Activated CD8-positive, alpha-beta memory T cell treated with anti-CD3 and anti-CD28 coated beads, Interleukin-2, amount 10 ng/mL, durations not matched to agents 7 days and 5 days (primary cell): Measurements from ENCODE around the gene MGRN1. TPM values are rescaled to one million over a fixed set of nuclear protein-coding genes. Genes with fewer than 3 reads are reported as not detected.
"Not testable (repeated sequence)": the region's sequence is repeated elsewhere in the genome, so short reads cannot be mapped to it uniquely, and the experiment has no call there.

Experiments used
- ATAC-seq: fragments of 150-1000 bp; cut with Tn5 transposase; one replicate; pipeline ENCODE4 v1.10.0; 2021; ENCODE audit warnings: moderate library complexity
- CTCF ChIA-PET: fragments of 350-600 bp; sonication (Branson Sonifier 250); formaldehyde crosslinking; loops from one replicate; lab custom pipeline; 2021; ENCODE audit warnings: antibody characterized with exemption; lab: Charles Lee
- DNase-seq: peaks from one replicate; pipeline ENCODE4 v3.0.0-alpha.2; 2020
- H3K27ac Mint-ChIP-seq: one replicate; pipeline ENCODE4 v1.8.0; 2021; ENCODE audit warnings: mild to moderate bottlenecking, mixed read lengths
- H3K27me3 Mint-ChIP-seq: one replicate; pipeline ENCODE4 v1.8.0; 2021; ENCODE audit warnings: mixed read lengths
- H3K36me3 Mint-ChIP-seq: one replicate; pipeline ENCODE4 v1.8.0; 2021; ENCODE audit warnings: mild to moderate bottlenecking, mixed read lengths
- H3K4me1 Mint-ChIP-seq: one replicate; pipeline ENCODE4 v1.8.0; 2021; ENCODE audit warnings: mixed read lengths
- H3K4me3 Mint-ChIP-seq: one replicate; pipeline ENCODE4 v1.8.0; 2021; ENCODE audit warnings: mild to moderate bottlenecking, moderate library complexity, mixed read lengths
- H3K9me3 Mint-ChIP-seq: one replicate; pipeline ENCODE4 v1.8.0; 2022; ENCODE audit warnings: low read depth, mixed read lengths
- total RNA-seq, 2 experiments: library from RNA; stranded (reverse); gene quantifications; one replicate each; pipeline ENCODE4 v1.2.3, GENCODE V29; 2021

MGRN1 gene
- total RNA-seq, 2 experiments from 2014 or later: 76.9 to 92.1 TPM

DNA sequence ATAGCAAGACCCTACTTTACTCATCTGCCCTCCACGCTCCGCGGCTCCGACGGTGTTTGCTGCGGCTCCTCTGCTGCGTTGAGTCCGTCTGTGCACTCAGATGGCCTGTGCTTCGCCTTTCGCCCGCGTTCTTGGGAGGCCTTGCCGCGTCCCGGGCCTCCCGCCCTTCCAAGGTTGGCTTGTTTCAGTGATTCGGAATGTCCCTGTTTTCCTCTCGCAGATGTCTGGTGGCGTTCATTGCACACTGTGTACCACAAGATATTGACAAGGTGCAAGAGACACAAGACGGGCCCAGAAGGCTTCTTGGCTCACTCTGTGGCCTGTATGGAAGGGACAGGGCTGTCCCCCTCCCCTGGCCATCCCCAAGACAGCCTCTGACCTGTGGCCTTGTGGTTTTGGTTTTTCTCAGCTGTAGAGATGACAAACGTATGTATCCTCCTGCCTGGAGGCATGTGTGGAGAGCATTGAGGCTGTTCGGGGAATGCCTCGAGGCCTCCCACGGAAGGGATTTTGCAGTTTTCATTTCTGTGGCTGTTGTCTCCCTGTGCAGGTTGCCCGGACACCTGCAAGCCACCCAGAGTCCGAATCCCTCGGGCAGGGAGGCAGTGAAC is 15.4 kb downstream of the MGRN1 start:
- Mint-ChIP-seq H3K4me3 (no peak overlapping the region), H3K36me3 (peaks cover 6% of the 10 kb centered on the region), H3K9me3 (no peaks in the 10 kb centered on the region), H3K4me1 (peaks cover 23% of the 10 kb centered on the region), H3K27me3 (no peaks in the 10 kb centered on the region), H3K27ac (no peak overlapping the region)
- CTCF ChIA-PET: no interaction called here
- ATAC-seq (no peak), DNase-seq (no peak)

DNA sequence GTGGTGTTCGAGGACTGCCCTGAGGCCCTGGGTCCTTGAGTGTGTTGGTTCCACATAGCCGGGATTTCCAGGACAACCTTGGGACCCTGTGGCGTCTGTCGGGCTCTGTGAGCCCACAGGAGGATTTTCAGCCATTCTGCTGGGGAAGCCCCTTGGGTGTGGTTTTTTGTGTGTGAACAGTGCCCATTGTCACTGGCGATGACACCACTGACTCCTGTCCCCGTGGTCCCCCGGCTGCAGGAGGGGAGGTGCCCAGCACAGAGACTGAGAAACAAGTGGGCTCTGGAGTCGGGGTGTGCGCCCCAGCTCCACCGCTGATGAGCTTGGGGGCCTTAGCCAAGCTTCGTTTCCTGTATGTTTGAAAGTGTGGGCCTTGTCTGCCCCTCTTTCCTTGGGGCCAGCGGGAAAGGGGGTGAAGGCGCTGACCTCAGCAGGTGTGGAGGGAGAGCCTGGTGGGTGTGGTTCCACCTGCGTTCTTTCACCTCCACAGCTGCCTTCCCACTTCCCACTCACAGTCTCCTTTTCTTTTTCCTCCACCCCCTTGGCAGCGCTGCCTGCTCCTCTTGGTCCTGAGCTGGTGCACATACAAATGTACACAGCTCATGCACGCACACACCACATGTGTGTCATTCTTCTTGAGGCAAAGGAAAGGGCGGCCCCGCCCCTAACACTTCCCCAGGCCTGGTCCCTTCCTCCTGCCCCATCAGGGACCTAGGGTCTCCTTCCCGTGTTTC is 16.1 kb downstream of the MGRN1 start:
- H3K9me3 Mint-ChIP-seq: no peaks in the 10 kb centered on the region
- CTCF ChIA-PET: interaction anchor here (2.2 kb wide), 1 partner anchor 17 kb away, joined by 4 read pairs; the partner anchor contains the start of gene MGRN1
- DNase-seq: no peak
- H3K36me3 Mint-ChIP-seq: peaks cover 6% of the 10 kb centered on the region
- ATAC-seq: no peak
- peaks cover 23% of the 10 kb centered on the region for H3K4me1 Mint-ChIP-seq
- no peak overlapping the region for H3K4me3 Mint-ChIP-seq
- no peaks in the 10 kb centered on the region for H3K27me3 Mint-ChIP-seq
- no peak overlapping the region for H3K27ac Mint-ChIP-seq

GRCh38 chr16:4641306-4641687 is 16.7 kb downstream of the MGRN1 start:
- CTCF ChIA-PET: interaction anchor here (2.2 kb wide), 1 partner anchor 17 kb away, joined by 4 read pairs; the partner anchor contains the start of gene MGRN1
- ATAC-seq (no peak), DNase-seq (no peak)
- no peaks in the 10 kb centered on the region for H3K27me3 Mint-ChIP-seq
- H3K4me1 Mint-ChIP-seq: peaks cover 23% of the 10 kb centered on the region
- H3K9me3 Mint-ChIP-seq: no peaks in the 10 kb centered on the region
- H3K36me3 Mint-ChIP-seq: peaks cover 3% of the 10 kb centered on the region
- H3K27ac Mint-ChIP-seq: no peak overlapping the region
- no peak overlapping the region for H3K4me3 Mint-ChIP-seq

GRCh38 chr16:4641895-4642294 is 17.3 kb downstream of the MGRN1 start:
- CTCF ChIA-PET: interaction anchor here (2.2 kb wide), 1 partner anchor 18 kb away, joined by 4 read pairs; the partner anchor contains the start of gene MGRN1

GRCh38 chr16:4646773-4647643 is 22.4 kb downstream of the MGRN1 start:
- ATAC-seq (peak; percentile 21), DNase-seq (no peak)
- Mint-ChIP-seq H3K27ac (peak overlapping the region; percentile 20), H3K4me3 (no peak overlapping the region), H3K4me1 (peaks cover 17% of the 10 kb centered on the region), H3K9me3 (no peaks in the 10 kb centered on the region), H3K36me3 (peaks cover 13% of the 10 kb centered on the region), H3K27me3 (peaks cover 4% of the 10 kb centered on the region)
- CTCF ChIA-PET: interaction anchor here (1.0 kb wide), 1 partner anchor 23 kb away, joined by 3 read pairs; the partner anchor contains the start of gene MGRN1

More at GRCh38 chr16:4641895-4642294, 17.3 kb downstream of the MGRN1 start:
- DNase-seq (no peak), ATAC-seq (no peak)
- Mint-ChIP-seq H3K27ac (no peak overlapping the region), H3K27me3 (no peaks in the 10 kb centered on the region), H3K9me3 (no peaks in the 10 kb centered on the region), H3K4me3 (no peak overlapping the region), H3K4me1 (peaks cover 23% of the 10 kb centered on the region), H3K36me3 (peaks cover 3% of the 10 kb centered on the region)

DNA sequence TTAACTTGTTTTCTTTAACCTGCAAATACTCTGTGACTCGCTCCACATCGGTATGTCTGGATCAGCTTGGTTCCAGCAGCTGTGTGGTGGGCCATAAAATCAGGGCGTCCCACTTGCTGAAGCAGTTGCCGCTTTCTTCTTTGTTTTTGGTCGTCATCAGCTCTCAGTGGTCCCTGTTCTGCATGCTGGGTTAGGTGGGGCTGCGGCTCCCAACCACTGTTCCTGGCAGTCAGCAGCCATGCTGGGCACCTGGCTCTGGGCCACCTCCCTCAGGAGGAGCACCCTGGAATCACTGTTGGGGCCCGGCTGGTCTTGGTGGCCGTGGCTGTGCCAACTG is 23.0 kb downstream of the MGRN1 start:
- peak; percentile 8 for ATAC-seq
- H3K36me3 Mint-ChIP-seq: peaks cover 13% of the 10 kb centered on the region
- peaks cover 4% of the 10 kb centered on the region for H3K27me3 Mint-ChIP-seq
- peak overlapping the region; percentile 20 for H3K27ac Mint-ChIP-seq
- CTCF ChIA-PET: interaction anchor here (1.0 kb wide), 1 partner anchor 23 kb away, joined by 3 read pairs; the partner anchor contains the start of gene MGRN1
- no peak for DNase-seq
- no peak overlapping the region for H3K4me3 Mint-ChIP-seq
- peaks cover 17% of the 10 kb centered on the region for H3K4me1 Mint-ChIP-seq
- no peaks in the 10 kb centered on the region for H3K9me3 Mint-ChIP-seq

DNA sequence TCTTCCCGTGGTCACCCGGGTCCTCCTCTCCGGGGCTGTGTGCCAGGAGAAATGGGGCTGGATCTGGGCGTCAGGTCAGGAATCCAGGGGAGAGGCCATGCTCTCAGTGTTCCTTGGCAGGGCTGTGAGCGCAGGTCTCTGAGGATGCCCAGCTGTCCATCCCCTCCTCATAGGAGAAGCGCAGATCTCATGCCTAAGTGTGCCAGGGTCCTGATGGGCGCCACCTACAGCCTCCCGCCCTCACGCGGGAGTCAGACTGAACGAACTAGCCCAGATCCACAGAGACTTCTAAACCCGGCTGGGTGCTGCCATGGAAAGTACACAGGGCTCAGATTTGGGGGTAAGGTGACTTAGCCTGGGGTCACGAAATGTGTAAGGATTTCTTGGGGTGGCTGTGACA is 24.3 kb downstream of the MGRN1 start:
- CTCF ChIA-PET: interaction anchor here (1.9 kb wide), 2 partner anchors 12 to 21 kb away, joined by 6 to 10 read pairs; no protein-coding TSS in a partner anchor
- DNase-seq: peak; percentile 56
- Mint-ChIP-seq H3K27me3 (peaks cover 4% of the 10 kb centered on the region), H3K4me1 (peaks cover 15% of the 10 kb centered on the region), H3K4me3 (peak overlapping the region; percentile 39), H3K9me3 (no peaks in the 10 kb centered on the region), H3K27ac (peak overlapping the region; percentile 84), H3K36me3 (peaks cover 17% of the 10 kb centered on the region)
- peak; percentile 26 for ATAC-seq

- ATAC-seq: peak; percentile 22
- CTCF ChIA-PET: interaction anchor here (0.7 to 1.9 kb wide), 24 partner anchors 11 to 215 kb away, joined by 3 to 19 read pairs (median 5); partner anchors contain the start of gene MGRN1
- Mint-ChIP-seq H3K4me3 (no peak overlapping the region), H3K27me3 (peaks cover 4% of the 10 kb centered on the region), H3K36me3 (peaks cover 17% of the 10 kb centered on the region), H3K27ac (peak overlapping the region; percentile 58), H3K4me1 (peaks cover 15% of the 10 kb centered on the region), H3K9me3 (no peaks in the 10 kb centered on the region)
- DNase-seq: no peak
Observed at GRCh38 chr16:4649744-4650442, 25.3 kb downstream of the MGRN1 start.

DNA sequence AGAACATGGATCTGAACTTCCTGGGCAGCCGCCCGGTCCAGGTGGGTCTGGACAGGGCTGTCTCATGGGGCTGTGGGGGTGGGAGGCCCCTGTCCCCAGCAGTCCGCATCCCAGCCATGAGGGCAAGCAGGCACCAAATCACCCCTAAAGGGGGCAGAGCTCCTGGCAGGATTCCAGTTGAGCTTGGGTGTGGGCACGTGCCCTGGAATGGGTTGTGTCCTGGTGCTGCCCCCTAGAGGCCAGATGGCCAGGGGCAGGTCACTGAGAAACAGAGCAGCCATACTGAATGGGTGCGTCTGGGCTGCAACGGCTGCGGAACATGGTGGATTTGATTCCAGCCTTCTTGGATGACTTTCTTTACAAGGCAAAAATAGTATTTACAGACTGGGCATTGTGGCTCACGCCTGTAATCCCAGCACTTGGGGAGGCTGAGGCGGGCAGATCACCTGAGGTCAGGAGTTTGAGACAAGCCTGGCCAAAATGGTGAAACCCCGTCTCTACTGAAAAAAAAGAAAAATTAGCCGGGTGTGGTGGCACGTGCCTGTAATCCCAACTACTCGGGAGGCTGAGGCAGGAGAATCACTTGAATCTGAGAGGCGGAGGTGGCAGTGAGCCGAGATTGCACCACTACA is 25.9 kb downstream of the MGRN1 start:
- Mint-ChIP-seq H3K36me3 (peaks cover 17% of the 10 kb centered on the region), H3K4me1 (peaks cover 15% of the 10 kb centered on the region), H3K27ac (peak overlapping the region; percentile 52)
- not testable (repeated sequence) for H3K27me3 Mint-ChIP-seq, H3K4me3 Mint-ChIP-seq, H3K9me3 Mint-ChIP-seq
- ATAC-seq (peak; percentile 66), DNase-seq (peak; percentile 81)
- CTCF ChIA-PET: interaction anchor here (0.7 to 1.9 kb wide), 22 partner anchors 10 to 297 kb away, joined by 3 to 19 read pairs (median 5); partner anchors contain the start of gene MGRN1

GRCh38 chr16:4651827-4652226 is 27.2 kb downstream of the MGRN1 start:
- no peaks in the 10 kb centered on the region for H3K9me3 Mint-ChIP-seq
- H3K36me3 Mint-ChIP-seq: peaks cover 20% of the 10 kb centered on the region
- DNase-seq: no peak
- no peak for ATAC-seq
- peaks cover 4% of the 10 kb centered on the region for H3K27me3 Mint-ChIP-seq
- no peak overlapping the region for H3K27ac Mint-ChIP-seq
- H3K4me3 Mint-ChIP-seq: no peak overlapping the region
- peaks cover 15% of the 10 kb centered on the region for H3K4me1 Mint-ChIP-seq
- CTCF ChIA-PET: no interaction called here

- Mint-ChIP-seq H3K9me3 (no peaks in the 10 kb centered on the region), H3K4me1 (peaks cover 12% of the 10 kb centered on the region), H3K27ac (no peak overlapping the region), H3K36me3 (peaks cover 17% of the 10 kb centered on the region), H3K27me3 (peaks cover 4% of the 10 kb centered on the region), H3K4me3 (no peak overlapping the region)
- DNase-seq: no peak
- no peak for ATAC-seq
- CTCF ChIA-PET: no interaction called here
Observed at GRCh38 chr16:4652561-4652960, 27.9 kb downstream of the MGRN1 start.
